ENCODE data around the gene TRMT1L.
A peak's percentile ranks its signal among the peaks of the same experiment; 100 is the strongest.
"Not testable (repeated sequence)": the region's sequence is repeated elsewhere in the genome, so short reads cannot be mapped to it uniquely, and the experiment has no call there.

The TRMT1L gene

GRCh38 chr1:185156854-185157598 is at the start of gene TRMT1L, which contains the start of gene SWT1:
Gene TRMT1L (minus strand): TSS chr1:185156953. CDS start chr1:185156712, 241 bp downstream.
Gene SWT1 (plus strand): TSS chr1:185157167. CDS start chr1:185160842, 3,675 bp downstream.
- Histone ChIP-seq H3K27me3 (ENCODE audit: insufficient read depth, low read length) (peaks cover 11% of the 10 kb centered on the region; the same call in 1 of the 2 replicates), H3K4me3 (ENCODE audit: low read length) (peak within 1 kb of the TSS; percentile 83), H3K4me1 (ENCODE audit: insufficient read depth, low read length) (peaks cover 3% of the 10 kb centered on the region), H3K9me3 (ENCODE audit: insufficient read depth, low read depth, low read length) (no peaks in the 10 kb centered on the region), H3K27ac (ENCODE audit: low read length) (peak within 1 kb of the TSS; percentile 12), H3K36me3 (ENCODE audit: insufficient read depth, low read depth, low read length) (no peaks in the 10 kb centered on the region), H3K9ac (ENCODE audit: low read depth, low read length) (peak within 1 kb of the TSS; percentile 97)

- Histone ChIP-seq H3K27me3 (ENCODE audit: insufficient read depth, low read length) (no peaks in the 10 kb centered on the region), H3K4me3 (ENCODE audit: low read length) (no peak overlapping the region), H3K27ac (ENCODE audit: low read length) (no peak overlapping the region), H3K9me3 (ENCODE audit: insufficient read depth, low read depth, low read length) (no peaks in the 10 kb centered on the region; the same call in 1 of the 2 replicates), H3K36me3 (ENCODE audit: insufficient read depth, low read depth, low read length) (no peaks in the 10 kb centered on the region), H3K4me1 (ENCODE audit: insufficient read depth, low read length) (no peaks in the 10 kb centered on the region), H3K9ac (ENCODE audit: low read depth, low read length) (no peak overlapping the region)
Observed at GRCh38 chr1:185200889-185201288, 44.1 kb upstream of the TRMT1L start.

GRCh38 chr1:185198712-185199111 is 42.0 kb upstream of the TRMT1L start:
- not testable (repeated sequence) for H3K27ac ChIP-seq (ENCODE audit: low read length); H3K9me3 ChIP-seq (ENCODE audit: insufficient read depth, low read depth, low read length); H3K9ac ChIP-seq (ENCODE audit: low read depth, low read length); H3K27me3 ChIP-seq (ENCODE audit: insufficient read depth, low read length); H3K4me3 ChIP-seq (ENCODE audit: low read length); H3K4me1 ChIP-seq (ENCODE audit: insufficient read depth, low read length); H3K36me3 ChIP-seq (ENCODE audit: insufficient read depth, low read depth, low read length)

- Histone ChIP-seq H3K4me1 (ENCODE audit: insufficient read depth, low read length) (no peaks in the 10 kb centered on the region), H3K9me3 (ENCODE audit: insufficient read depth, low read depth, low read length) (no peaks in the 10 kb centered on the region), H3K4me3 (ENCODE audit: low read length) (no peak overlapping the region), H3K27me3 (ENCODE audit: insufficient read depth, low read length) (no peaks in the 10 kb centered on the region), H3K9ac (ENCODE audit: low read depth, low read length) (no peak overlapping the region), H3K36me3 (ENCODE audit: insufficient read depth, low read depth, low read length) (no peaks in the 10 kb centered on the region), H3K27ac (ENCODE audit: low read length) (no peak overlapping the region)
Observed at GRCh38 chr1:185193756-185194155, 37.0 kb upstream of the TRMT1L start.

- Histone ChIP-seq H3K9me3 (ENCODE audit: insufficient read depth, low read depth, low read length) (no peaks in the 10 kb centered on the region), H3K27me3 (ENCODE audit: insufficient read depth, low read length) (no peaks in the 10 kb centered on the region), H3K27ac (ENCODE audit: low read length) (no peak overlapping the region), H3K4me3 (ENCODE audit: low read length) (peak overlapping the region; percentile 52; the same call in 1 of the 2 replicates), H3K9ac (ENCODE audit: low read depth, low read length) (no peak overlapping the region), H3K36me3 (ENCODE audit: insufficient read depth, low read depth, low read length) (peaks cover 3% of the 10 kb centered on the region; the same call in 1 of the 2 replicates), H3K4me1 (ENCODE audit: insufficient read depth, low read length) (no peaks in the 10 kb centered on the region)
Observed at GRCh38 chr1:185170291-185170848, 13.6 kb upstream of the TRMT1L start.

GRCh38 chr1:185166106-185166505 is 9.4 kb upstream of the TRMT1L start:
- no peaks in the 10 kb centered on the region for H3K9me3 ChIP-seq (ENCODE audit: insufficient read depth, low read depth, low read length)
- no peak overlapping the region for H3K27ac ChIP-seq (ENCODE audit: low read length)
- H3K36me3 ChIP-seq (ENCODE audit: insufficient read depth, low read depth, low read length) = peaks cover 3% of the 10 kb centered on the region; the same call in 1 of the 2 replicates
- H3K4me3 ChIP-seq (ENCODE audit: low read length) = no peak overlapping the region
- no peaks in the 10 kb centered on the region for H3K27me3 ChIP-seq (ENCODE audit: insufficient read depth, low read length)
- H3K9ac ChIP-seq (ENCODE audit: low read depth, low read length) = no peak overlapping the region
- no peaks in the 10 kb centered on the region for H3K4me1 ChIP-seq (ENCODE audit: insufficient read depth, low read length)

GRCh38 chr1:185162491-185162890 is 5.7 kb upstream of the TRMT1L start:
- Histone ChIP-seq H3K9me3 (ENCODE audit: insufficient read depth, low read depth, low read length) (no peaks in the 10 kb centered on the region), H3K36me3 (ENCODE audit: insufficient read depth, low read depth, low read length) (peaks cover 3% of the 10 kb centered on the region; the same call in 1 of the 2 replicates)

GRCh38 chr1:185159966-185160365 is 3.2 kb upstream of the TRMT1L start:
- H3K9ac ChIP-seq (ENCODE audit: low read depth, low read length) = no peak overlapping the region

More at GRCh38 chr1:185162491-185162890, 5.7 kb upstream of the TRMT1L start:
- no peak overlapping the region for H3K9ac ChIP-seq (ENCODE audit: low read depth, low read length)
- H3K4me3 ChIP-seq (ENCODE audit: low read length) = no peak overlapping the region
- peaks cover 11% of the 10 kb centered on the region; the same call in 1 of the 2 replicates for H3K27me3 ChIP-seq (ENCODE audit: insufficient read depth, low read length)
- H3K4me1 ChIP-seq (ENCODE audit: insufficient read depth, low read length) = no peaks in the 10 kb centered on the region
- no peak overlapping the region for H3K27ac ChIP-seq (ENCODE audit: low read length)

GRCh38 chr1:185158800-185159199 is 2.0 kb upstream of the TRMT1L start:
- H3K27me3 ChIP-seq (ENCODE audit: insufficient read depth, low read length) = peaks cover 11% of the 10 kb centered on the region; the same call in 1 of the 2 replicates
- no peaks in the 10 kb centered on the region for H3K36me3 ChIP-seq (ENCODE audit: insufficient read depth, low read depth, low read length)
- H3K27ac ChIP-seq (ENCODE audit: low read length) = no peak overlapping the region
- H3K4me1 ChIP-seq (ENCODE audit: insufficient read depth, low read length) = peaks cover 3% of the 10 kb centered on the region
- no peaks in the 10 kb centered on the region for H3K9me3 ChIP-seq (ENCODE audit: insufficient read depth, low read depth, low read length)
- no peak overlapping the region for H3K9ac ChIP-seq (ENCODE audit: low read depth, low read length)
- H3K4me3 ChIP-seq (ENCODE audit: low read length) = no peak overlapping the region

More at GRCh38 chr1:185159966-185160365, 3.2 kb upstream of the TRMT1L start:
- Histone ChIP-seq H3K27me3 (ENCODE audit: insufficient read depth, low read length) (peaks cover 11% of the 10 kb centered on the region; the same call in 1 of the 2 replicates), H3K4me1 (ENCODE audit: insufficient read depth, low read length) (peaks cover 3% of the 10 kb centered on the region), H3K36me3 (ENCODE audit: insufficient read depth, low read depth, low read length) (no peaks in the 10 kb centered on the region), H3K4me3 (ENCODE audit: low read length) (no peak overlapping the region), H3K27ac (ENCODE audit: low read length) (no peak overlapping the region), H3K9me3 (ENCODE audit: insufficient read depth, low read depth, low read length) (no peaks in the 10 kb centered on the region)

GRCh38 chr1:185157599-185158412 is 1.1 kb upstream of the TRMT1L start:
- Histone ChIP-seq H3K27ac (ENCODE audit: low read length) (no peak overlapping the region), H3K36me3 (ENCODE audit: insufficient read depth, low read depth, low read length) (no peaks in the 10 kb centered on the region), H3K4me1 (ENCODE audit: insufficient read depth, low read length) (peaks cover 3% of the 10 kb centered on the region), H3K9ac (ENCODE audit: low read depth, low read length) (peak overlapping the region; percentile 76), H3K27me3 (ENCODE audit: insufficient read depth, low read length) (peaks cover 11% of the 10 kb centered on the region; the same call in 1 of the 2 replicates), H3K4me3 (ENCODE audit: low read length) (peak overlapping the region; percentile 83), H3K9me3 (ENCODE audit: insufficient read depth, low read depth, low read length) (no peaks in the 10 kb centered on the region)

- H3K4me3 ChIP-seq (ENCODE audit: low read length) = peak overlapping the region; percentile 83
- H3K36me3 ChIP-seq (ENCODE audit: insufficient read depth, low read depth, low read length) = no peaks in the 10 kb centered on the region
- H3K27me3 ChIP-seq (ENCODE audit: insufficient read depth, low read length) = peaks cover 11% of the 10 kb centered on the region; the same call in 1 of the 2 replicates
- H3K27ac ChIP-seq (ENCODE audit: low read length) = peak overlapping the region; percentile 12
- H3K9ac ChIP-seq (ENCODE audit: low read depth, low read length) = peak overlapping the region; percentile 97
- peaks cover 3% of the 10 kb centered on the region for H3K4me1 ChIP-seq (ENCODE audit: insufficient read depth, low read length)
- H3K9me3 ChIP-seq (ENCODE audit: insufficient read depth, low read depth, low read length) = no peaks in the 10 kb centered on the region
Observed at GRCh38 chr1:185156288-185156853, 382 bp downstream of the TRMT1L start.

All from iPS-20b (cell line).